Neural cell (in vitro differentiated cells): ENCODE results near the gene HHIP. TPM values are rescaled to one million over a fixed set of nuclear protein-coding genes. Genes with fewer than 3 reads are reported as not detected.

ENCODE experiments used
- H2AFZ ChIP-seq: fragments of 200-600, 300-800 bp; sonication (generic), shearing (Covaris generic); 2 replicates; pipeline ENCODE4 v1.6.0; 2014; ENCODE audit warnings: low read depth, mild to moderate bottlenecking, antibody characterized with exemption, low read length, moderate library complexity
- H3F3A ChIP-seq: fragments of 200-600 bp; shearing (Covaris generic); 2 replicates; pipeline ENCODE4 v1.6.1; 2016; ENCODE audit warnings: mild to moderate bottlenecking, moderate library complexity, mixed read lengths, antibody characterized with exemption, low read length; ENCODE audit not compliant: insufficient read depth, poor library complexity, severe bottlenecking
- H3K27ac ChIP-seq: fragments of 200-600, 300-800 bp; sonication (generic), shearing (Covaris generic); 2 replicates; pipeline ENCODE4 v1.5.1; 2014; ENCODE audit warnings: mild to moderate bottlenecking, low read length, moderate library complexity
- H3K27me3 ChIP-seq: fragments of 300-800, 200-600 bp; sonication (generic), shearing (Covaris generic); 2 replicates; pipeline ENCODE4 v1.6.0; 2014; ENCODE audit warnings: mild to moderate bottlenecking, low read depth, low read length, moderate library complexity; ENCODE audit not compliant: insufficient read depth
- H3K36me3 ChIP-seq: fragments of 300-800, 200-600 bp; sonication (generic), shearing (Covaris generic); 2 replicates; pipeline ENCODE4 v1.5.1; 2014; ENCODE audit warnings: mild to moderate bottlenecking, antibody characterized with exemption, low read length, moderate library complexity; ENCODE audit not compliant: insufficient read depth
- H3K4me2 ChIP-seq: fragments of 300-800, 200-600 bp; sonication (generic), shearing (Covaris generic); 2 replicates; pipeline ENCODE4 v1.6.0; 2014; ENCODE audit warnings: mild to moderate bottlenecking, low read length
- H3K4me3 ChIP-seq: fragments of 300-800, 200-600 bp; sonication (generic), shearing (Covaris generic); 2 replicates; pipeline ENCODE4 v1.5.1; 2014; ENCODE audit warnings: mild to moderate bottlenecking, low read length, moderate library complexity
- H3K79me2 ChIP-seq: fragments of 200-600 bp; shearing (Covaris generic); replicated peaks from 2 replicates; pipeline ENCODE4 v1.6.0; 2014; ENCODE audit warnings: mild to moderate bottlenecking, low read length, moderate library complexity; ENCODE audit not compliant: insufficient read depth
- H3K9ac ChIP-seq: fragments of 300-800, 200-600 bp; sonication (generic), shearing (Covaris generic); 2 replicates; pipeline ENCODE4 v1.6.1; 2016; ENCODE audit warnings: mild to moderate bottlenecking, low read length, mixed read lengths
- H3K9me2 ChIP-seq: fragments of 200-600 bp; shearing (Covaris generic); 2 replicates; pipeline ENCODE4 v1.6.1; 2016; ENCODE audit warnings: mild to moderate bottlenecking, low read length, mixed read lengths; ENCODE audit not compliant: insufficient read depth
- H3K9me3 ChIP-seq: fragments of 200-600, 300-800 bp; sonication (generic), shearing (Covaris generic); 2 replicates; pipeline ENCODE4 v1.6.1; 2016; ENCODE audit warnings: mild to moderate bottlenecking, mixed run types, low read length, moderate library complexity, mixed read lengths
- H4K20me1 ChIP-seq: fragments of 200-600 bp; shearing (Covaris generic); 2 replicates; pipeline ENCODE4 v1.6.1; 2016; ENCODE audit warnings: mild to moderate bottlenecking, mixed run types; ENCODE audit not compliant: insufficient read depth
- EP300 ChIP-seq: fragments of 450-650 bp; conservative IDR thresholded peaks from 2 replicates; pipeline ENCODE4 v1.6.1; 2014; ENCODE audit warnings: antibody characterized with exemption, mild to moderate bottlenecking, moderate library complexity; ENCODE audit not compliant: poor library complexity, severe bottlenecking
- EZH2 ChIP-seq: fragments of 200-600, 300-800 bp; shearing (Covaris generic), sonication (generic); IDR thresholded peaks from 2 replicates; pipeline ENCODE4 v1.6.1; 2014; ENCODE audit warnings: antibody characterized with exemption, low read length, borderline replicate concordance, mild to moderate bottlenecking; ENCODE audit not compliant: insufficient read depth, poor library complexity, severe bottlenecking
- MXI1 ChIP-seq: fragments of 450-650 bp; conservative IDR thresholded peaks from 2 replicates; pipeline ENCODE4 v1.6.1; 2014; ENCODE audit warnings: antibody characterized with exemption, mild to moderate bottlenecking; ENCODE audit not compliant: poor library complexity, severe bottlenecking
- POLR2AphosphoS5 ChIP-seq: IDR thresholded peaks from 2 replicates; pipeline ENCODE4 v1.6.1; 2012
- RAD21 ChIP-seq: fragments of 450-650 bp; conservative IDR thresholded peaks from 2 replicates; pipeline ENCODE4 v1.6.1; 2014; ENCODE audit warnings: antibody characterized with exemption, mild to moderate bottlenecking, moderate library complexity
- SMC3 ChIP-seq: fragments of 450-650 bp; conservative IDR thresholded peaks from 2 replicates; pipeline ENCODE4 v1.6.1; 2014; ENCODE audit warnings: antibody characterized with exemption, mild to moderate bottlenecking, moderate library complexity; ENCODE audit not compliant: poor library complexity
- TAF1 ChIP-seq: IDR thresholded peaks from 2 replicates; pipeline ENCODE4 v1.6.1; 2012; ENCODE audit warnings: low read depth
- polyA plus RNA-seq: library from polyadenylated mRNA; depleted of rRNA; stranded (reverse); fragments of >200 nt; gene quantifications from 2 replicates; pipeline ENCODE4 v1.2.3, GENCODE V29; 2014
- TF ChIP-seq, protein P1 (sequence below): fragments of 450-650 bp; IDR thresholded peaks from 2 replicates; pipeline ENCODE4 v1.5.1; 2014; ENCODE audit warnings: antibody characterized with exemption, mild to moderate bottlenecking, moderate library complexity; ENCODE audit not compliant: poor library complexity, severe bottlenecking
- TF ChIP-seq, protein P2 (sequence below): IDR thresholded peaks from 2 replicates; pipeline ENCODE4 v1.6.1; 2012; ENCODE audit warnings: borderline replicate concordance

The HHIP gene
- polyA plus RNA-seq, 1 donor from 2014 or later, result not detected

- TF ChIP-seq, protein P1, sequence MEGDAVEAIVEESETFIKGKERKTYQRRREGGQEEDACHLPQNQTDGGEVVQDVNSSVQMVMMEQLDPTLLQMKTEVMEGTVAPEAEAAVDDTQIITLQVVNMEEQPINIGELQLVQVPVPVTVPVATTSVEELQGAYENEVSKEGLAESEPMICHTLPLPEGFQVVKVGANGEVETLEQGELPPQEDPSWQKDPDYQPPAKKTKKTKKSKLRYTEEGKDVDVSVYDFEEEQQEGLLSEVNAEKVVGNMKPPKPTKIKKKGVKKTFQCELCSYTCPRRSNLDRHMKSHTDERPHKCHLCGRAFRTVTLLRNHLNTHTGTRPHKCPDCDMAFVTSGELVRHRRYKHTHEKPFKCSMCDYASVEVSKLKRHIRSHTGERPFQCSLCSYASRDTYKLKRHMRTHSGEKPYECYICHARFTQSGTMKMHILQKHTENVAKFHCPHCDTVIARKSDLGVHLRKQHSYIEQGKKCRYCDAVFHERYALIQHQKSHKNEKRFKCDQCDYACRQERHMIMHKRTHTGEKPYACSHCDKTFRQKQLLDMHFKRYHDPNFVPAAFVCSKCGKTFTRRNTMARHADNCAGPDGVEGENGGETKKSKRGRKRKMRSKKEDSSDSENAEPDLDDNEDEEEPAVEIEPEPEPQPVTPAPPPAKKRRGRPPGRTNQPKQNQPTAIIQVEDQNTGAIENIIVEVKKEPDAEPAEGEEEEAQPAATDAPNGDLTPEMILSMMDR, result no peak
- no peak for TF ChIP-seq TAF1
- TF ChIP-seq, protein P2, sequence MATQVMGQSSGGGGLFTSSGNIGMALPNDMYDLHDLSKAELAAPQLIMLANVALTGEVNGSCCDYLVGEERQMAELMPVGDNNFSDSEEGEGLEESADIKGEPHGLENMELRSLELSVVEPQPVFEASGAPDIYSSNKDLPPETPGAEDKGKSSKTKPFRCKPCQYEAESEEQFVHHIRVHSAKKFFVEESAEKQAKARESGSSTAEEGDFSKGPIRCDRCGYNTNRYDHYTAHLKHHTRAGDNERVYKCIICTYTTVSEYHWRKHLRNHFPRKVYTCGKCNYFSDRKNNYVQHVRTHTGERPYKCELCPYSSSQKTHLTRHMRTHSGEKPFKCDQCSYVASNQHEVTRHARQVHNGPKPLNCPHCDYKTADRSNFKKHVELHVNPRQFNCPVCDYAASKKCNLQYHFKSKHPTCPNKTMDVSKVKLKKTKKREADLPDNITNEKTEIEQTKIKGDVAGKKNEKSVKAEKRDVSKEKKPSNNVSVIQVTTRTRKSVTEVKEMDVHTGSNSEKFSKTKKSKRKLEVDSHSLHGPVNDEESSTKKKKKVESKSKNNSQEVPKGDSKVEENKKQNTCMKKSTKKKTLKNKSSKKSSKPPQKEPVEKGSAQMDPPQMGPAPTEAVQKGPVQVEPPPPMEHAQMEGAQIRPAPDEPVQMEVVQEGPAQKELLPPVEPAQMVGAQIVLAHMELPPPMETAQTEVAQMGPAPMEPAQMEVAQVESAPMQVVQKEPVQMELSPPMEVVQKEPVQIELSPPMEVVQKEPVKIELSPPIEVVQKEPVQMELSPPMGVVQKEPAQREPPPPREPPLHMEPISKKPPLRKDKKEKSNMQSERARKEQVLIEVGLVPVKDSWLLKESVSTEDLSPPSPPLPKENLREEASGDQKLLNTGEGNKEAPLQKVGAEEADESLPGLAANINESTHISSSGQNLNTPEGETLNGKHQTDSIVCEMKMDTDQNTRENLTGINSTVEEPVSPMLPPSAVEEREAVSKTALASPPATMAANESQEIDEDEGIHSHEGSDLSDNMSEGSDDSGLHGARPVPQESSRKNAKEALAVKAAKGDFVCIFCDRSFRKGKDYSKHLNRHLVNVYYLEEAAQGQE, result no peak
- no peak for TF ChIP-seq EZH2
- no peak for TF ChIP-seq MXI1
- TF ChIP-seq EP300, result no peak
- no peak for TF ChIP-seq RAD21
- TF ChIP-seq SMC3, result no peak
- no peak for TF ChIP-seq POLR2AphosphoS5
- Histone ChIP-seq H3K4me3 (no peak overlapping the region), H3K79me2 (no peaks in the 10 kb centered on the region), H3F3A (no peaks in the 10 kb centered on the region), H3K36me3 (no peaks in the 10 kb centered on the region), H3K9ac (no peak overlapping the region), H2AFZ (no peak overlapping the region), H3K27me3 (peaks cover 58% of the 10 kb centered on the region), H3K27ac (no peak overlapping the region), H3K4me2 (no peak overlapping the region), H3K9me2 (no peaks in the 10 kb centered on the region), H4K20me1 (no peaks in the 10 kb centered on the region), H3K9me3 (no peaks in the 10 kb centered on the region)
These were observed 2.1 kb downstream of the HHIP start for GRCh38 chr4:144648042-144648441.

GRCh38 chr4:144649646-144650045 is 3.7 kb downstream of the HHIP start:
- TF ChIP-seq TAF1, result no peak
- TF ChIP-seq MXI1, result no peak
- TF ChIP-seq SMC3, result no peak
- TF ChIP-seq EP300, result no peak
- TF ChIP-seq, protein P1, result no peak
- TF ChIP-seq EZH2, result no peak
- TF ChIP-seq, protein P2, result no peak
- TF ChIP-seq RAD21, result no peak
- no peak for TF ChIP-seq POLR2AphosphoS5
- Histone ChIP-seq H3K9me3 (no peaks in the 10 kb centered on the region), H3K4me2 (no peak overlapping the region), H3K4me3 (no peak overlapping the region), H3K9ac (no peak overlapping the region), H3K79me2 (no peaks in the 10 kb centered on the region), H3K27ac (no peak overlapping the region), H3K36me3 (no peaks in the 10 kb centered on the region), H4K20me1 (no peaks in the 10 kb centered on the region), H3K27me3 (peaks cover 56% of the 10 kb centered on the region), H2AFZ (no peak overlapping the region), H3F3A (no peaks in the 10 kb centered on the region), H3K9me2 (no peaks in the 10 kb centered on the region)
